DOHH2 (cell line): ENCODE data around the gene SLC18B1.

Experiments used
- CTCF ChIP-seq: fragments of 200-600 bp; sonication (generic); IDR thresholded peaks from one replicate; pipeline ENCODE4 v1.5.1; 2014; ENCODE audit warnings: antibody characterized with exemption, mild to moderate bottlenecking, low read depth, low read length; ENCODE audit not compliant: poor library complexity, severe bottlenecking
- EZH2phosphoT487 ChIP-seq: fragments of 200-600 bp; sonication (generic); IDR thresholded peaks from 2 replicates; pipeline ENCODE4 v1.6.1; 2017; ENCODE audit warnings: borderline replicate concordance, mild to moderate bottlenecking, antibody characterized with exemption, low read length, moderate library complexity, mixed read lengths

- TF ChIP-seq CTCF (no peak), EZH2phosphoT487 (no peak)
Observed at GRCh38 chr6:132750455-132751248, 47.8 kb downstream of the SLC18B1 start.
